HEK293 (cell line): ENCODE data around the gene CATSPERE.

Experiments
- CTCF ChIA-PET: fragments of 350-600 bp; formaldehyde crosslinking; extraction: SDS; loops from one replicate; lab custom pipeline; 2021; ENCODE audit warnings: antibody characterized with exemption; lab: Yijun Ruan, JAX
- POLR2A ChIA-PET: fragments of 300-600 bp; formaldehyde crosslinking; extraction: SDS; loops from one replicate; lab custom pipeline; 2020; ENCODE audit warnings: antibody characterized with exemption, inconsistent platforms; lab: Yijun Ruan, JAX
- H3K27ac ChIP-seq: fragments of 200-500 bp; sonication (Bioruptor generic); 2 replicates; pipeline ENCODE4 v1.5.1; 2014; ENCODE audit warnings: low read depth, low read length, control low read depth, inconsistent platforms; ENCODE audit errors: extremely low read depth
- H3K36me3 ChIP-seq, 2 experiments: fragments of 200-500 bp in 1 of 2; sonication (Bioruptor generic) in 1 of 2; 1 replicate in 1 of 2; 2 replicates in 1 of 2; pipeline ENCODE4 v1.5.1; 2014 to 2017; ENCODE audit warnings: inconsistent platforms in 2 of 2, low read length in 2 of 2; ENCODE audit not compliant: control insufficient read depth in 2 of 2, insufficient read depth in 1 of 2
- H3K4me1 ChIP-seq: fragments of 200-500 bp; sonication (Bioruptor generic); 2 replicates; pipeline ENCODE4 v1.5.1; 2014; ENCODE audit warnings: mild to moderate bottlenecking, low read length, inconsistent platforms; ENCODE audit not compliant: control insufficient read depth, insufficient read depth
- H3K4me3 ChIP-seq: 2 replicates; pipeline ENCODE4 v1.5.1; 2011; ENCODE audit warnings: low read depth, mild to moderate bottlenecking, control low read depth, low read length, moderate library complexity
- H3K9me3 ChIP-seq: fragments of 200-500 bp; sonication (Bioruptor generic); 2 replicates; pipeline ENCODE4 v1.5.1; 2014; ENCODE audit warnings: low read depth, low read length, inconsistent platforms; ENCODE audit not compliant: control insufficient read depth, insufficient read depth
- EGR2 ChIP-seq: fragments of 450-650 bp; formaldehyde crosslinking; IDR thresholded peaks from 2 replicates; pipeline ENCODE4 v1.5.1; 2016; ENCODE audit warnings: low read depth, missing biosample characterization, missing genetic modification characterization
- HOXD13 ChIP-seq: sonication (generic); formaldehyde crosslinking; IDR thresholded peaks from 2 replicates; pipeline ENCODE4 v1.8.0; 2022; ENCODE audit warnings: missing genetic modification reagents, borderline replicate concordance
- KLF9 ChIP-seq: fragments of 450-650 bp; formaldehyde crosslinking; IDR thresholded peaks from 2 replicates; pipeline ENCODE4 v1.5.1; 2016; ENCODE audit warnings: missing biosample characterization, missing genetic modification characterization, low read depth
- PRDM1 ChIP-seq: fragments of 450-650 bp; formaldehyde crosslinking; IDR thresholded peaks from 2 replicates; pipeline ENCODE4; 2016; ENCODE audit warnings: missing biosample characterization, missing genetic modification characterization
- TRIM28 ChIP-seq: IDR thresholded peaks from 2 replicates; pipeline ENCODE4 v1.6.1; 2011; ENCODE audit warnings: low read length, control low read depth, borderline replicate concordance
- ZEB2 ChIP-seq: fragments of 450-650 bp; formaldehyde crosslinking; IDR thresholded peaks from 2 replicates; pipeline ENCODE4 v1.5.1; 2016; ENCODE audit warnings: missing biosample characterization, missing genetic modification characterization
- ZNF184 ChIP-seq: fragments of 450-650 bp; IDR thresholded peaks from 2 replicates; pipeline ENCODE4 v1.5.1; 2018; ENCODE audit warnings: missing biosample characterization, mild to moderate bottlenecking, missing genetic modification characterization
- ZNF214 ChIP-seq: fragments of 450-650 bp; formaldehyde crosslinking; IDR thresholded peaks from 2 replicates; pipeline ENCODE4 v1.5.1; 2017; ENCODE audit warnings: missing biosample characterization, mild to moderate bottlenecking, missing genetic modification characterization, borderline replicate concordance
- ZNF394 ChIP-seq: fragments of 450-650 bp; formaldehyde crosslinking; IDR thresholded peaks from 2 replicates; pipeline ENCODE4 v1.5.1; 2016; ENCODE audit warnings: missing biosample characterization, missing genetic modification characterization, mild to moderate bottlenecking, moderate library complexity, borderline replicate concordance
- ZNF416 ChIP-seq: fragments of 450-650 bp; formaldehyde crosslinking; IDR thresholded peaks from 2 replicates; pipeline ENCODE4 v1.5.1; 2016; ENCODE audit warnings: missing biosample characterization, missing genetic modification characterization
- ZNF48 ChIP-seq: fragments of 450-650 bp; formaldehyde crosslinking; IDR thresholded peaks from 2 replicates; pipeline ENCODE4 v1.5.1; 2016; ENCODE audit warnings: missing biosample characterization, missing genetic modification characterization
- ZNF529 ChIP-seq: fragments of 450-650 bp; formaldehyde crosslinking; IDR thresholded peaks from 2 replicates; pipeline ENCODE4 v1.5.1; 2017; ENCODE audit warnings: missing genetic modification characterization, missing biosample characterization; ENCODE audit not compliant: insufficient replicate concordance
- ZNF658 ChIP-seq: fragments of 450-650 bp; formaldehyde crosslinking; IDR thresholded peaks from 2 replicates; pipeline ENCODE4; 2016; ENCODE audit warnings: missing biosample characterization, missing genetic modification characterization
- ZNF777 ChIP-seq: fragments of 450-650 bp; formaldehyde crosslinking; IDR thresholded peaks from 2 replicates; pipeline ENCODE4 v1.5.1; 2017; ENCODE audit warnings: missing biosample characterization, missing genetic modification characterization, borderline replicate concordance
- ZNF843 ChIP-seq: fragments of 450-650 bp; formaldehyde crosslinking; IDR thresholded peaks from 2 replicates; pipeline ENCODE4 v1.5.1; 2016; ENCODE audit warnings: missing biosample characterization, missing genetic modification characterization
- TF ChIP-seq, protein P1 (sequence below): fragments of 450-650 bp; formaldehyde crosslinking; conservative IDR thresholded peaks from 2 replicates; pipeline ENCODE4 v1.5.1; 2016; ENCODE audit warnings: low read depth, missing biosample characterization, missing genetic modification characterization
- TF ChIP-seq, protein P2 (sequence below): fragments of 450-650 bp; formaldehyde crosslinking; IDR thresholded peaks from 2 replicates; pipeline ENCODE4 v1.5.1; 2016; ENCODE audit warnings: missing biosample characterization, missing genetic modification characterization
- TF ChIP-seq, protein P3 (sequence below): fragments of 450-650 bp; formaldehyde crosslinking; IDR thresholded peaks from 2 replicates; pipeline ENCODE4 v1.5.1; 2016; ENCODE audit warnings: missing biosample characterization, missing genetic modification characterization
- TF ChIP-seq, protein P4 (sequence below): fragments of 450-650 bp; formaldehyde crosslinking; IDR thresholded peaks from 2 replicates; pipeline ENCODE4 v1.5.1; 2016; ENCODE audit warnings: missing biosample characterization, missing genetic modification characterization, low read depth

The CATSPERE gene

DNA sequence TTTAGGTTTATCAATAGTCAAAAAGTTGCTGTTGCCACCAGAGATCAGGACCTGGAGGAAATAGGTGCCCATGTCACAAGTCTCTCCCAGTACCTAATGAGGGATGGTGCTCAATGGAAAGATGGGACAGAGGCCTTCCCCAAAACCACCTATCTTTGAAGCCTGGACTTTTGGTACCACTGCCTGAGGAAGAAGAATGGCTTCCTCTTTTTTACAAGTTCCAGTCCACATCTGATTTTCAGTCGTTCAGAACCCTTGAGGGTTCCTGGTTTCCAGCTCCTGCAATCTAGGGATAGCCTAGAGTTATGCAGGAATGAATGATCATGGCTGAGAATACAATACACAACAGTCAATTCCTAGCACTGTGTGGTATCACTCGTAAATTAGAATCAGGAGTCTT, 5.7 kb downstream of the CATSPERE start:
- ChIA-PET CTCF (no interaction called here), POLR2A (no interaction called here)
- Histone ChIP-seq H3K4me3 (no peak overlapping the region), H3K9me3 (no peaks in the 10 kb centered on the region), H3K36me3 (no peaks in the 10 kb centered on the region), H3K27ac (no peak overlapping the region), H3K4me1 (no peaks in the 10 kb centered on the region)
- TF ChIP-seq TRIM28 = no peak
- no peak for TF ChIP-seq HOXD13 (CRISPR knock-in tag)
- no peak for TF ChIP-seq ZNF416 (tag by site-specific recombination)
- no peak for TF ChIP-seq ZNF214 (tag by site-specific recombination)
- TF ChIP-seq ZNF184 (tag by site-specific recombination) = no peak
- TF ChIP-seq ZNF843 (tag by site-specific recombination) = no peak
- TF ChIP-seq KLF9 = no peak
- TF ChIP-seq, protein P1, sequence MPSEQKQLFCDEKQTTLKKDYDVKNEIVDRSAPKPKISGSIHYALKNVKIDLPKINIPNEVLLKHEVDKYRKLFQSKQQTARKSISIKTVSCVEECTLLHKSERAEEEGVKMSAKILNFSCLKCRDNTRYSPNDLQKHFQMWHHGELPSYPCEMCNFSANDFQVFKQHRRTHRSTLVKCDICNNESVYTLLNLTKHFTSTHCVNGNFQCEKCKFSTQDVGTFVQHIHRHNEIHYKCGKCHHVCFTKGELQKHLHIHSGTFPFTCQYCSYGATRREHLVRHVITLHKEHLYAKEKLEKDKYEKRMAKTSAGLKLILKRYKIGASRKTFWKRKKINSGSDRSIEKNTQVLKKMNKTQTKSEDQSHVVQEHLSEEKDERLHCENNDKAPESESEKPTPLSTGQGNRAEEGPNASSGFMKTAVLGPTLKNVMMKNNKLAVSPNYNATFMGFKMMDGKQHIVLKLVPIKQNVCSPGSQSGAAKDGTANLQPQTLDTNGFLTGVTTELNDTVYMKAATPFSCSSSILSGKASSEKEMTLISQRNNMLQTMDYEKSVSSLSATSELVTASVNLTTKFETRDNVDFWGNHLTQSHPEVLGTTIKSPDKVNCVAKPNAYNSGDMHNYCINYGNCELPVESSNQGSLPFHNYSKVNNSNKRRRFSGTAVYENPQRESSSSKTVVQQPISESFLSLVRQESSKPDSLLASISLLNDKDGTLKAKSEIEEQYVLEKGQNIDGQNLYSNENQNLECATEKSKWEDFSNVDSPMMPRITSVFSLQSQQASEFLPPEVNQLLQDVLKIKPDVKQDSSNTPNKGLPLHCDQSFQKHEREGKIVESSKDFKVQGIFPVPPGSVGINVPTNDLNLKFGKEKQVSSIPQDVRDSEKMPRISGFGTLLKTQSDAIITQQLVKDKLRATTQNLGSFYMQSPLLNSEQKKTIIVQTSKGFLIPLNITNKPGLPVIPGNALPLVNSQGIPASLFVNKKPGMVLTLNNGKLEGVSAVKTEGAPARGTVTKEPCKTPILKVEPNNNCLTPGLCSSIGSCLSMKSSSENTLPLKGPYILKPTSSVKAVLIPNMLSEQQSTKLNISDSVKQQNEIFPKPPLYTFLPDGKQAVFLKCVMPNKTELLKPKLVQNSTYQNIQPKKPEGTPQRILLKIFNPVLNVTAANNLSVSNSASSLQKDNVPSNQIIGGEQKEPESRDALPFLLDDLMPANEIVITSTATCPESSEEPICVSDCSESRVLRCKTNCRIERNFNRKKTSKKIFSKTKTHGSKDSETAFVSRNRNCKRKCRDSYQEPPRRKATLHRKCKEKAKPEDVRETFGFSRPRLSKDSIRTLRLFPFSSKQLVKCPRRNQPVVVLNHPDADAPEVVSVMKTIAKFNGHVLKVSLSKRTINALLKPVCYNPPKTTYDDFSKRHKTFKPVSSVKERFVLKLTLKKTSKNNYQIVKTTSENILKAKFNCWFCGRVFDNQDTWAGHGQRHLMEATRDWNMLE = no peak
- TF ChIP-seq ZNF529 (tag by site-specific recombination) = no peak
- TF ChIP-seq, protein P2, sequence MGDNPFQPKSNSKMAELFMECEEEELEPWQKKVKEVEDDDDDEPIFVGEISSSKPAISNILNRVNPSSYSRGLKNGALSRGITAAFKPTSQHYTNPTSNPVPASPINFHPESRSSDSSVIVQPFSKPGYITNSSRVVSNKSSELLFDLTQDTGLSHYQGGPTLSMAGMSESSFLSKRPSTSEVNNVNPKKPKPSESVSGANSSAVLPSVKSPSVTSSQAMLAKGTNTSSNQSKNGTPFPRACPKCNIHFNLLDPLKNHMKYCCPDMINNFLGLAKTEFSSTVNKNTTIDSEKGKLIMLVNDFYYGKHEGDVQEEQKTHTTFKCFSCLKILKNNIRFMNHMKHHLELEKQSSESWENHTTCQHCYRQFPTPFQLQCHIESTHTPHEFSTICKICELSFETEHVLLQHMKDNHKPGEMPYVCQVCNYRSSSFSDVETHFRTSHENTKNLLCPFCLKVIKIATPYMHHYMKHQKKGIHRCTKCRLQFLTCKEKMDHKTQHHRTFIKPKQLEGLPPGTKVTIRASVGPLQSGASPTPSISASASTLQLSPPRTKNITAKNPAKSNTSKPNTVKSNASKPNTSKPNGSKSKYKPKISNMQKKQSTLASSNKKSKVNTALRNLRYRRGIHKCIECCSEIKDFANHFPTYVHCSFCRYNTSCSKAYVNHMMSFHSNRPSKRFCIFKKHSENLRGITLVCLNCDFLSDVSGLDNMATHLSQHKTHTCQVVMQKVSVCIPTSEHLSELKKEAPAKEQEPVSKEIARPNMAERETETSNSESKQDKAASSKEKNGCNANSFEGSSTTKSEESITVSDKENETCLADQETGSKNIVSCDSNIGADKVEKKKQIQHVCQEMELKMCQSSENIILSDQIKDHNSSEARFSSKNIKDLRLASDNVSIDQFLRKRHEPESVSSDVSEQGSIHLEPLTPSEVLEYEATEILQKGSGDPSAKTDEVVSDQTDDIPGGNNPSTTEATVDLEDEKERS = no peak
- TF ChIP-seq ZNF777 (tag by site-specific recombination) = no peak
- TF ChIP-seq ZNF394 (tag by site-specific recombination) = no peak

DNA sequence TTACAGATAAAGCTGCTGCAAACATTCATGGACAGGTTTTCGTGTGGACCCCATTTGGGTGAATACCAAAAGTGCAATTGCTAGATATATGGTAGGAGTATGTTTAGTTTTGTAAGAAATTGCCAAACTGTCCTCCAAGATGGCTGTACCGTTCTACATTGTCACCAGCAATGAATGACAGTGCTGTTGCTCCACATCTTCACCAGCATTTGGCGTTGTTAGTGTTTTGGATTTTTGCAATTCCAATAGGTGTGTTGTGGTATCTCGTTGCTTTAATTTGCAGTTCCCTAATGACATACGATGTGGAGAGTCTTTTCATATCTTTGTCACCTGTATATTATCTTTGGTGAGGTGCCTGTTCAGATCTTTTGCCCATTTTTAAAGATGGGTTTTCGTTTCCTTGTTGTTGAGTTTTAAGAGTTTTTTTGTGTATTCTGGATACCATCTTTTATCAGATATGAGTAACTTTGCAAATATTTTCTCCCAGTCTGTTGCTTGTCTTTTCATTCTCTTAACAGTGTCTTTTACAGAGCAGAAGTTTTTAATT, 12.1 kb downstream of the CATSPERE start:
- ChIA-PET POLR2A (no interaction called here), CTCF (no interaction called here)
- Histone ChIP-seq H3K9me3 (no peaks in the 10 kb centered on the region), H3K27ac (no peak overlapping the region), H3K4me1 (no peaks in the 10 kb centered on the region), H3K4me3 (no peak overlapping the region), H3K36me3 (no peaks in the 10 kb centered on the region)
- TF ChIP-seq ZNF48 (tag by site-specific recombination) (no peak), ZEB2 (tag by site-specific recombination) (no peak), ZNF184 (tag by site-specific recombination) (no peak), PRDM1 (tag by site-specific recombination) (no peak), ZNF658 (tag by site-specific recombination) (no peak), EGR2 (tag by site-specific recombination) (no peak)
- TF ChIP-seq, protein P3, sequence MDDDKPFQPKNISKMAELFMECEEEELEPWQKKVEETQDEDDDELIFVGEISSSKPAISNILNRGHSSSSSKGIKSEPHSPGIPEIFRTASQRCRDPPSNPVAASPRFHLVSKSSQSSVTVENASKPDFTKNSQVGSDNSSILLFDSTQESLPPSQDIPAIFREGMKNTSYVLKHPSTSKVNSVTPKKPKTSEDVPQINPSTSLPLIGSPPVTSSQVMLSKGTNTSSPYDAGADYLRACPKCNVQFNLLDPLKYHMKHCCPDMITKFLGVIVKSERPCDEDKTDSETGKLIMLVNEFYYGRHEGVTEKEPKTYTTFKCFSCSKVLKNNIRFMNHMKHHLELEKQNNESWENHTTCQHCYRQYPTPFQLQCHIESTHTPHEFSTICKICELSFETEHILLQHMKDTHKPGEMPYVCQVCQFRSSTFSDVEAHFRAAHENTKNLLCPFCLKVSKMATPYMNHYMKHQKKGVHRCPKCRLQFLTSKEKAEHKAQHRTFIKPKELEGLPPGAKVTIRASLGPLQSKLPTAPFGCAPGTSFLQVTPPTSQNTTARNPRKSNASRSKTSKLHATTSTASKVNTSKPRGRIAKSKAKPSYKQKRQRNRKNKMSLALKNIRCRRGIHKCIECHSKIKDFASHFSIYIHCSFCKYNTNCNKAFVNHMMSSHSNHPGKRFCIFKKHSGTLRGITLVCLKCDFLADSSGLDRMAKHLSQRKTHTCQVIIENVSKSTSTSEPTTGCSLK = no peak
- TF ChIP-seq, protein P4, sequence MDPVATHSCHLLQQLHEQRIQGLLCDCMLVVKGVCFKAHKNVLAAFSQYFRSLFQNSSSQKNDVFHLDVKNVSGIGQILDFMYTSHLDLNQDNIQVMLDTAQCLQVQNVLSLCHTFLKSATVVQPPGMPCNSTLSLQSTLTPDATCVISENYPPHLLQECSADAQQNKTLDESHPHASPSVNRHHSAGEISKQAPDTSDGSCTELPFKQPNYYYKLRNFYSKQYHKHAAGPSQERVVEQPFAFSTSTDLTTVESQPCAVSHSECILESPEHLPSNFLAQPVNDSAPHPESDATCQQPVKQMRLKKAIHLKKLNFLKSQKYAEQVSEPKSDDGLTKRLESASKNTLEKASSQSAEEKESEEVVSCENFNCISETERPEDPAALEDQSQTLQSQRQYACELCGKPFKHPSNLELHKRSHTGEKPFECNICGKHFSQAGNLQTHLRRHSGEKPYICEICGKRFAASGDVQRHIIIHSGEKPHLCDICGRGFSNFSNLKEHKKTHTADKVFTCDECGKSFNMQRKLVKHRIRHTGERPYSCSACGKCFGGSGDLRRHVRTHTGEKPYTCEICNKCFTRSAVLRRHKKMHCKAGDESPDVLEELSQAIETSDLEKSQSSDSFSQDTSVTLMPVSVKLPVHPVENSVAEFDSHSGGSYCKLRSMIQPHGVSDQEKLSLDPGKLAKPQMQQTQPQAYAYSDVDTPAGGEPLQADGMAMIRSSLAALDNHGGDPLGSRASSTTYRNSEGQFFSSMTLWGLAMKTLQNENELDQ (tag by site-specific recombination) = no peak
- TF ChIP-seq, protein P2 = 0 out of 2 replicates have a peak, but pooled peaks have one; percentile 28
